HG02763 (cell line): Measurements from ENCODE around the gene ACTN1.

Source experiments
- ATAC-seq: cut with Tn5 transposase; IDR thresholded peaks from one replicate; pipeline ENCODE4 v1.9.1; 2021; ENCODE audit warnings: mild to moderate bottlenecking, moderate library complexity; ENCODE audit not compliant: unreplicated experiment

The ACTN1 gene

DNA sequence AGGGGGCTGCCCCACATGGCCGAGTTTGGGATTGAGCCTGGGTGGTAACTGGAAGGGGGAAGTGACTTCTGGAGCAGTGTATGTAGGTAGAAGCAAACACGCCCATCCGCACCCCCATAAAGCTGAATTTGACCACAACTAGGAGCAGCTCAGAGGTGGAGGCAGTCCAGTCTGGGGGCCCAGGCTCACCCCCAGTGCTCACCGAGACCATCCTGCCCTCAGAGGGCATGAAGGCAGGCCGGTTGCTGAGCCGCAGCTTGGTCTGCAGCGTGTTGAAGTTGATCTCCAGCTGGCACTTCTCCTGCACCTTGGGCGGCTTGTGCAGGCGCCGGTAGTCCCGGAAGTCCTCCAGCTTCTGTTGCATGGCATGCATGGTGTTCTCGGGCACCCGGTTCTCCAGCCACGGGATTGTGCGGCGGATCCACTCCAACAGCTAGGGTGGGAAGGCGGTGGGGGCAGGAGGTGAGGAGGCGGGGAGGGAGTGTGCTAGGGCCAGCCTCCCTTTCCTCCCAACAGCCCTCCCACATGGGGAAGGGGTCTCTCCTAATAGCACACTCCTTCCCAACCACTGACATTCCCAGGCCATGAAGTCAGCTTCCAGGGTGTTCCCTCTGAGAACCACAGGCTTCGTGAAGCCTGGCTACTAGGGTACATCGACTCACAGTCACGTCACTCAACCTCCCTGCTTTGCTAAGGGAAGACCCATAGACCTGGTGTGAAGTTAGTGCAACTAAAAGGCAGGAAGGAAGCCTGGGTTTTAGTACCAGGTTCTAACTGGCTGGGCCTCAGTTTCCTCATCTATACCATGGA, 87.0 kb downstream of the ACTN1 start:
- no peak for ATAC-seq

GRCh38 chr14:68890173-68890931, 88.8 kb downstream of the ACTN1 start:
- ATAC-seq, result no peak

GRCh38 chr14:68888883-68889282, 90.2 kb downstream of the ACTN1 start:
- ATAC-seq, result no peak

DNA sequence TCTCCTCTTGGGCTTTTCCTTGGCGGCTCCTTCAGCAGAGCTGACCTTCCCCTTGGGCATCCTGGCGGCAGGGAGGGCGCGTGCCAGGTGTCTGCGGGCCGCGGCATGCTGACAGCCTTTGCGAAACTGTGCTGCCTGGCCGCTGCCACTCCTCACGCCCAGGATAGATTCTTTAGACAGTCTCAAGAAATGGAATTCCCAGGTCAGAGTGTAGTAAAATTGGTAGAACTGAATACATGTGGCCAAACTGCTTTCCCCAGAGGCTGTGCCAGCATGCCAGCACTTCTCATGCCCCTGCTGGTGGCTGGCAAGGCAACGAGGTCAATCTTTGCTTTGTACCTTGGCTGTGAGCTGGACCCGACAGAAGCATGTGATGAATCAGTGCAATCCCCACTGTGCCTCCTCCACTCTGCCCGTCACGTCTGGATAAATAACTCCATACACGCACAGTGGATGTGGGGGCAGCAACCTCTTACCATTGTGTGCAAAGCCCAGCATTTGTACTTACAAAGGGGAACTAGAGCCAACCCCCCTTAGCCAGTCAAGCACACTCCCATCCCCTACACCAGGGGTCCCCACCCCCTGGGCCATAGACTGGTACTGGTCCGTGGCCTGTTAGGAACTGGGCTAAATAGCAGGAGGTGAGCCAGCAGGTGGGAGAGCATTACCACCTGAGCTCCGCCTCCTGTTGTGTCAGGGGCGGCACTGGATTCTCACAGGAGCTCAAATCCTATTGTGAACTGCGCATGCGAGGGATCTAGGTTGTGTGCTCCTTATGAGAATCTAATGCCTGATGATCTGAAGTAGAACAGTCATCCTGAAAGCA, 90.9 kb downstream of the ACTN1 start:
- ATAC-seq, result no peak

DNA sequence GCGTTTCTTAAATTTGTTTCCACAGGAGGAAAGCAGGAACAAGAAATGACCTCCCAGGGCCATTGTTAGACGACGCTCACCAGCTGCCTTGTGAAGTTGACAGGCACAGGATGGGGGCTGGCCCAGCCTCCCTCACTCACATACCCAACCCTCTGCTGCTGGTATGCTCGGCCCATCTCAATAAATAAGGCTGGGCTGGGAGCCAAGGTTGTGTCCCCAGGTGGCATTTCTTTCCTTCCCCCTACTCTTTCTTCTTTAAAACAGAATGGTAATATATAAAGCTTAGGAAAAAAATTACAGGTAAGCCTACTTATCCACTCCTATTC, 93.0 kb downstream of the ACTN1 start:
- ATAC-seq, result no peak

- no peak for ATAC-seq
These were observed 93.6 kb downstream of the ACTN1 start for GRCh38 chr14:68885226-68886108.

- ATAC-seq, result no peak
These were observed 94.8 kb downstream of the ACTN1 start for GRCh38 chr14:68884031-68885030.

- ATAC-seq, result no peak
These were observed 96.9 kb downstream of the ACTN1 start for GRCh38 chr14:68882235-68882634.

GRCh38 chr14:68881396-68881795, 97.7 kb downstream of the ACTN1 start:
- no peak for ATAC-seq

DNA sequence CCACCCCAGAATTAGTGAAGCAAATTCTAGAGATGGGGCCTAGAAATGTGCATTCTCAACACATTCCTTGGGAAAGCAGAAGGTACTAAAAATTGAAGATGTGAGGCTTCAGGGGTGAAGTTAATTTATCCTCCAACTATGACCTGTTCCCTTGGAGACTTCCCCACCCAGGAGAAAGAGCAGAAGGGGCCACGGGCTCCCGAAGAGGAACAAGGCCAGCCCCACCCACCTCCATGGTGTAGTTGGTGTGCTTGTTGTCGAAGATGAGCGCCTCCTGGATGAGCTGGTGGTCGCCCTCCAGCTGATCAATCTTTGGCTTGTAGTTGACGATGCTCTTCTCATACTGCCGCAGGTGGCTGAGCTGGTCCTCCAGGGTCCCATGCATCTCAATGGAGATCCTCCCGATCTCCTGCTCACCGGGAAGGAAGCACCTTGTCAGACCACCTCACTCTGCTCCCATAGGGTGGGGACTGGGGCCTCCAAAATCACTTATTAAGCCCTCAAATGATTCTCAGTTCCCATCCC, 98.5 kb downstream of the ACTN1 start:
- no peak for ATAC-seq

DNA sequence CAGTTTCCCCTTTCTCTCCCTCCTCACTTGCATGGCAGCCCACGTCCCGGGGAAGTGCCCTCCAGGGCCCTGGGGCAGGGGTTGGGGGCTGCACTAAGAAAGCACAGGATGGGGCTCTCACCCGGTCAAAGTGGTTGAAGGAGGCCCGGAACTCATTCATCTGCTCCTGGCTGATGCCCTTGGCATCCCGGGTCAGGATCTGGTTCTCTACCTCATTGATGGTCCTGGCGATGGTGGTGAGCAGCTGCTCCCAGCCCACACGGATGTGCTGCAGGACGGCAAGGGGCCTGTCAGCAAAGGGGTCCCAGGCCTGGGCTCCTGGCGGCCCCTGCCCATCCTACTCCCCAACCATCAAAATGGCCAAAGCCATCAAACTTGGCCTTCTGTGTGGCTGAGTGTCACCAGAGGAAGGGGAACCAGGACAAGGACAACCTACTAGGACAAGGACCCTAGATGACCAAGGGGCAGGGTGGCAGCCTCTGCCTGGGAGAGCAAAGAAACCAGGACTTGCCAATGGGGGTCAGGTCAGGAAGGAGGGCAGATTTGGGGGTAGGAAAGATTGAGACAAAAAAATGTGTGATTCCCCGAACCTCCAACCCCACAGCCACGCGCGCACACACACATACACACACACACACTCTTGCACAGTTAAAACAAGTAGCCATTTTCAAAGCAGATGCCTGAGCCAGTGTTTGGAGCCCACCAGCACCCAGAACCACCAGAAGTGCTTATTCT, 99.1 kb downstream of the ACTN1 start:
- ATAC-seq, result no peak

GRCh38 chr14:68879321-68879781, 99.8 kb downstream of the ACTN1 start:
- no peak for ATAC-seq

DNA sequence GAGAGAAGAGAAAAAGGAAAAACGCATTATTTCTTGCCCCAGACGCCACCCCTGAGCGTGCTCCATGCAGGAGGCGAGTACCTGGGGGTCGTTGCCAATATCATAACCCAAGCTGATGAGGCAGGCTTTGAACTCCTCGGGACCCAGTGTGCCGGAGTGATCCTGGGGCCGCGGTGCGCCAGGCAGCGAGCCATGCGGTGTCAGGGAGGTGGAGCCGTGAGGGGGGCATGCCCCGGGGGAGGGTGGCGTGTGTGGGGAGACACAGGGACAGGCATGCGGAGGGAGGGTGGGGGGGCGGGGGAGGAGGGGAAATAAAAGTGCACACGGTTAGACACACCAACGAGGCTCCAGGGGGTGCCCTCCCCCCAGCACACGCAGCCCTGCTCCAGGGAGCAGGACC, 100.2 kb downstream of the ACTN1 start:
- no peak for ATAC-seq

DNA sequence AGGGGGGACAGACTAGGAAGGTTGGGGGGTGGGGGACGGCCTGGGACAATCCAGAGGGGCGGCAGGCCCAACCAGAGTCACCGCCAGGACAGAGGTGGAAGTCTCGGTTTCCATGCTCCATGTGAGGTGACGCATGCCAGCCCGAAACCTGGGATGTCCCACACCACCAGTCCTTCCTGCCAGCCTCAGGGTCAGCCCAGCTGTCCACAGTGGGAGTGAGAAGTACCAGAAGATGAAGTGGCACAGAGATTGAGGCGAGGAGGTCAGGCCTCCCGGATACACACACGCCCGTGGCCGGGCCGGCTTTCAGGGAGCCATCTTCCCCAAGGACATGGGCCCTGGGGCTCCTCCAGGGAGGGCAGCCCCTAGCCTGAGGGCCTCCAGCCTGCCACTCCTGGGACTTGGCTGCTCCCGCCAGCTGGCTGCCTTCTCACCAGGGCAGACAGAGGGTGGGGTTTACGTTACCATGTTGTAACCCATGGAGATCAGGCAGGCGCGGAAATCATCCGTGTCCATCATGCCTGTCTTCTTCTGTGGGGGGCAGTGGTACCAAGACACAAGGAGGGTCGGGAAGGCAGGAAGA, 101.0 kb downstream of the ACTN1 start:
- ATAC-seq, result no peak

DNA sequence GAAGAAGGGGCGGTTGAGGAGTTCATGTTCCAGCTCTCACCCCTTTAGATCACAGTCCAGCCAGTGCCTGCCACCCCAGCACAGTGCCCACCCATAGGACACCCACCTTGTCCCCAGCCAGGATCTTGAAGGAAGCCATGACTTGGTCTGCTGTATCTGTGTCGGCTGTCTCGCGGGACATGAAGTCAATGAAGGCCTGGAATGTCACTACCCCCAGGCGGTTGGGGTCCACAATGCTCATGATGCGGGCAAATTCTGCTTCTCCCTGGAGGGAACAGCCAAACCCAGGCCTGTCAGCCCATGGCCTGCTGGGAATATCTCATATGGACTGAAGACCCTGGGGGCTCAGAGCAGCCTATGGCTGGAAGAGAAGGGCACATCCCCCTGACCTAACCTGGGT, 102.1 kb downstream of the ACTN1 start:
- ATAC-seq, result no peak

GRCh38 chr14:68874746-68875155, 104.4 kb downstream of the ACTN1 start:
- no peak for ATAC-seq

DNA sequence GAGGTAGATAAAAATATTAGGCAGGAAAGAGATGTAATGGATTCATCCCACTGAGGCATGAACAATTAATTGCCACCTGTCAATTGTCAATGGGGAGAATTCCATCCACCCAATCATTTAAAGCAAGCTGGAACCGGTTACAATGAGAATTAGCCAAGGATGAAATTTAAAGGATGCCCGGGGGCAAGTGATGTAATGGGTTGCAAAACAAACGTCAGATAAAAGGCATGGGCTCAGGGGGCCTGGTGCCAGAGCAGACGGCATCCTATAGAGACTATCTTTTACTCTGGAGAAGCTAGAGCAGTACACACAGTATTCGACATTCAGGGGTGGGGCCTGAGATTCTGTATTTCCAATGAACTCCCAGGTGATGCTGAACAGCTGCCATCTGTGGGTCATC, 105.7 kb downstream of the ACTN1 start:
- no peak for ATAC-seq

GRCh38 chr14:68871392-68871791, 107.7 kb downstream of the ACTN1 start:
- no peak for ATAC-seq
